PC-3 (cell line): ENCODE data around the gene LHFPL3.

ENCODE experiments used
- CTCF ChIP-seq: fragments of 300-600 bp; sonication (generic); conservative IDR thresholded peaks from 2 replicates; pipeline ENCODE4 v1.5.1; 2017; ENCODE audit warnings: antibody characterized with exemption, low read depth, mild to moderate bottlenecking, low read length
- EZH2 ChIP-seq: fragments of 300-600 bp; sonication (generic); IDR thresholded peaks from one replicate; pipeline ENCODE4 v1.6.1; 2017; ENCODE audit warnings: antibody characterized with exemption, mild to moderate bottlenecking, low read length; ENCODE audit not compliant: unreplicated experiment
- EZH2phosphoT487 ChIP-seq: fragments of 300-600 bp; sonication (generic); IDR thresholded peaks from 2 replicates; pipeline ENCODE4 v1.6.1; 2018; ENCODE audit warnings: mild to moderate bottlenecking, antibody characterized with exemption, low read length, borderline replicate concordance

- TF ChIP-seq EZH2phosphoT487 (no peak), CTCF (no peak), EZH2 (no peak)
Measured at GRCh38 chr7:104445393-104445792, 117.0 kb downstream of the LHFPL3 start.
